Gastrocnemius medialis (tissue), 4 donors: ENCODE results near the gene BMPR1A.

Experiments
- CTCF ChIP-seq, 5 experiments: fragments of 450-650 bp in 3 of 5; fragments of 200-600 bp in 2 of 5; sonication (generic) in 2 of 5; IDR thresholded peaks in 4 of 5; conservative IDR thresholded peaks in 1 of 5; 1 replicate in 4 of 5; 2 replicates in 1 of 5; pipeline ENCODE4 v1.5.1; 2016 to 2019; ENCODE audit warnings: antibody characterized with exemption in 5 of 5, mild to moderate bottlenecking in 3 of 5, moderate library complexity in 3 of 5
- POLR2A ChIP-seq, 2 donors: fragments of 450-650 bp; IDR thresholded peaks; one replicate each; pipeline ENCODE4 v1.6.1; 2017; ENCODE audit warnings: antibody characterized with exemption in 2 of 2, mild to moderate bottlenecking in 2 of 2, moderate library complexity in 2 of 2

GRCh38 chr10:86914734-86915133 is 158.3 kb downstream of the BMPR1A start:
- TF ChIP-seq CTCF (IDR thresholded peaks at IDR 0.05 in 4 of 5, conservative IDR thresholded peaks at IDR 0.05 in 1 of 5), result no peak
- TF ChIP-seq POLR2A (IDR thresholded peaks at IDR 0.05), result no peak
